ENCODE results near the gene ITLN1. TPM values are rescaled to one million over a fixed set of nuclear protein-coding genes. Genes with fewer than 3 reads are reported as not detected.

ITLN1 gene
- polyA plus RNA-seq, 1 donor from 2014 or later = not detected

- TF ChIP-seq POLR2AphosphoS5 (IDR thresholded peaks at IDR 0.05) (no peak), MXI1 (conservative IDR thresholded peaks at IDR 0.05; ENCODE audit: poor library complexity, severe bottlenecking) (no peak), EZH2 (IDR thresholded peaks at IDR 0.05; ENCODE audit: borderline replicate concordance, insufficient read depth, low read length, poor library complexity, severe bottlenecking) (no peak), RAD21 (conservative IDR thresholded peaks at IDR 0.05) (no peak), TAF1 (IDR thresholded peaks at IDR 0.05; ENCODE audit: low read depth) (no peak), SMC3 (conservative IDR thresholded peaks at IDR 0.05; ENCODE audit: poor library complexity) (no peak), EP300 (conservative IDR thresholded peaks at IDR 0.05; ENCODE audit: poor library complexity, severe bottlenecking) (no peak)
- TF ChIP-seq, protein P1, sequence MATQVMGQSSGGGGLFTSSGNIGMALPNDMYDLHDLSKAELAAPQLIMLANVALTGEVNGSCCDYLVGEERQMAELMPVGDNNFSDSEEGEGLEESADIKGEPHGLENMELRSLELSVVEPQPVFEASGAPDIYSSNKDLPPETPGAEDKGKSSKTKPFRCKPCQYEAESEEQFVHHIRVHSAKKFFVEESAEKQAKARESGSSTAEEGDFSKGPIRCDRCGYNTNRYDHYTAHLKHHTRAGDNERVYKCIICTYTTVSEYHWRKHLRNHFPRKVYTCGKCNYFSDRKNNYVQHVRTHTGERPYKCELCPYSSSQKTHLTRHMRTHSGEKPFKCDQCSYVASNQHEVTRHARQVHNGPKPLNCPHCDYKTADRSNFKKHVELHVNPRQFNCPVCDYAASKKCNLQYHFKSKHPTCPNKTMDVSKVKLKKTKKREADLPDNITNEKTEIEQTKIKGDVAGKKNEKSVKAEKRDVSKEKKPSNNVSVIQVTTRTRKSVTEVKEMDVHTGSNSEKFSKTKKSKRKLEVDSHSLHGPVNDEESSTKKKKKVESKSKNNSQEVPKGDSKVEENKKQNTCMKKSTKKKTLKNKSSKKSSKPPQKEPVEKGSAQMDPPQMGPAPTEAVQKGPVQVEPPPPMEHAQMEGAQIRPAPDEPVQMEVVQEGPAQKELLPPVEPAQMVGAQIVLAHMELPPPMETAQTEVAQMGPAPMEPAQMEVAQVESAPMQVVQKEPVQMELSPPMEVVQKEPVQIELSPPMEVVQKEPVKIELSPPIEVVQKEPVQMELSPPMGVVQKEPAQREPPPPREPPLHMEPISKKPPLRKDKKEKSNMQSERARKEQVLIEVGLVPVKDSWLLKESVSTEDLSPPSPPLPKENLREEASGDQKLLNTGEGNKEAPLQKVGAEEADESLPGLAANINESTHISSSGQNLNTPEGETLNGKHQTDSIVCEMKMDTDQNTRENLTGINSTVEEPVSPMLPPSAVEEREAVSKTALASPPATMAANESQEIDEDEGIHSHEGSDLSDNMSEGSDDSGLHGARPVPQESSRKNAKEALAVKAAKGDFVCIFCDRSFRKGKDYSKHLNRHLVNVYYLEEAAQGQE (IDR thresholded peaks at IDR 0.05; ENCODE audit: borderline replicate concordance) = no peak
- TF ChIP-seq, protein P2, sequence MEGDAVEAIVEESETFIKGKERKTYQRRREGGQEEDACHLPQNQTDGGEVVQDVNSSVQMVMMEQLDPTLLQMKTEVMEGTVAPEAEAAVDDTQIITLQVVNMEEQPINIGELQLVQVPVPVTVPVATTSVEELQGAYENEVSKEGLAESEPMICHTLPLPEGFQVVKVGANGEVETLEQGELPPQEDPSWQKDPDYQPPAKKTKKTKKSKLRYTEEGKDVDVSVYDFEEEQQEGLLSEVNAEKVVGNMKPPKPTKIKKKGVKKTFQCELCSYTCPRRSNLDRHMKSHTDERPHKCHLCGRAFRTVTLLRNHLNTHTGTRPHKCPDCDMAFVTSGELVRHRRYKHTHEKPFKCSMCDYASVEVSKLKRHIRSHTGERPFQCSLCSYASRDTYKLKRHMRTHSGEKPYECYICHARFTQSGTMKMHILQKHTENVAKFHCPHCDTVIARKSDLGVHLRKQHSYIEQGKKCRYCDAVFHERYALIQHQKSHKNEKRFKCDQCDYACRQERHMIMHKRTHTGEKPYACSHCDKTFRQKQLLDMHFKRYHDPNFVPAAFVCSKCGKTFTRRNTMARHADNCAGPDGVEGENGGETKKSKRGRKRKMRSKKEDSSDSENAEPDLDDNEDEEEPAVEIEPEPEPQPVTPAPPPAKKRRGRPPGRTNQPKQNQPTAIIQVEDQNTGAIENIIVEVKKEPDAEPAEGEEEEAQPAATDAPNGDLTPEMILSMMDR (IDR thresholded peaks at IDR 0.05; ENCODE audit: poor library complexity, severe bottlenecking) = no peak
- no peak overlapping the region for H3K4me3 ChIP-seq (ENCODE audit: low read length)
- H3K27me3 ChIP-seq (ENCODE audit: insufficient read depth, low read depth, low read length) = no peaks in the 10 kb centered on the region
- no peak overlapping the region for H2AFZ ChIP-seq (ENCODE audit: low read depth, low read length)
- no peaks in the 10 kb centered on the region for H3K79me2 ChIP-seq (replicated peaks; ENCODE audit: insufficient read depth, low read length)
- H3K9me2 ChIP-seq (ENCODE audit: insufficient read depth, low read length) = no peaks in the 10 kb centered on the region
- H3F3A ChIP-seq (ENCODE audit: insufficient read depth, low read length, poor library complexity, severe bottlenecking) = no peaks in the 10 kb centered on the region
- H3K27ac ChIP-seq (ENCODE audit: low read length) = no peak overlapping the region
- no peak overlapping the region for H3K9ac ChIP-seq (ENCODE audit: low read length)
- H3K4me2 ChIP-seq (ENCODE audit: low read length) = no peak overlapping the region
- H3K9me3 ChIP-seq (ENCODE audit: low read length) = no peaks in the 10 kb centered on the region
- no peaks in the 10 kb centered on the region for H3K36me3 ChIP-seq (ENCODE audit: insufficient read depth, low read length)
- no peaks in the 10 kb centered on the region for H4K20me1 ChIP-seq (ENCODE audit: insufficient read depth)
Measured at GRCh38 chr1:160836981-160837557, 47.9 kb downstream of the ITLN1 start.

GRCh38 chr1:160836561-160836960, 48.4 kb downstream of the ITLN1 start:
- Histone ChIP-seq H3K9me2 (ENCODE audit: insufficient read depth, low read length) (no peaks in the 10 kb centered on the region), H3K36me3 (ENCODE audit: insufficient read depth, low read length) (no peaks in the 10 kb centered on the region), H3K9ac (ENCODE audit: low read length) (no peak overlapping the region), H3K79me2 (replicated peaks; ENCODE audit: insufficient read depth, low read length) (no peaks in the 10 kb centered on the region), H3K27ac (ENCODE audit: low read length) (no peak overlapping the region), H3K27me3 (ENCODE audit: insufficient read depth, low read depth, low read length) (no peaks in the 10 kb centered on the region), H3K9me3 (ENCODE audit: low read length) (no peaks in the 10 kb centered on the region), H3F3A (ENCODE audit: insufficient read depth, low read length, poor library complexity, severe bottlenecking) (no peaks in the 10 kb centered on the region), H3K4me3 (ENCODE audit: low read length) (no peak overlapping the region), H3K4me2 (ENCODE audit: low read length) (no peak overlapping the region), H2AFZ (ENCODE audit: low read depth, low read length) (no peak overlapping the region), H4K20me1 (ENCODE audit: insufficient read depth) (no peaks in the 10 kb centered on the region)
- no peak for TF ChIP-seq TAF1 (IDR thresholded peaks at IDR 0.05; ENCODE audit: low read depth)
- no peak for TF ChIP-seq SMC3 (conservative IDR thresholded peaks at IDR 0.05; ENCODE audit: poor library complexity)
- TF ChIP-seq, protein P1 (IDR thresholded peaks at IDR 0.05; ENCODE audit: borderline replicate concordance) = no peak
- no peak for TF ChIP-seq MXI1 (conservative IDR thresholded peaks at IDR 0.05; ENCODE audit: poor library complexity, severe bottlenecking)
- no peak for TF ChIP-seq EZH2 (IDR thresholded peaks at IDR 0.05; ENCODE audit: borderline replicate concordance, insufficient read depth, low read length, poor library complexity, severe bottlenecking)
- no peak for TF ChIP-seq POLR2AphosphoS5 (IDR thresholded peaks at IDR 0.05)
- TF ChIP-seq, protein P2 (IDR thresholded peaks at IDR 0.05; ENCODE audit: poor library complexity, severe bottlenecking) = no peak
- TF ChIP-seq EP300 (conservative IDR thresholded peaks at IDR 0.05; ENCODE audit: poor library complexity, severe bottlenecking) = no peak
- no peak for TF ChIP-seq RAD21 (conservative IDR thresholded peaks at IDR 0.05)
